ENCODE measurements around the gene DRG2.

The DRG2 gene, protein sequence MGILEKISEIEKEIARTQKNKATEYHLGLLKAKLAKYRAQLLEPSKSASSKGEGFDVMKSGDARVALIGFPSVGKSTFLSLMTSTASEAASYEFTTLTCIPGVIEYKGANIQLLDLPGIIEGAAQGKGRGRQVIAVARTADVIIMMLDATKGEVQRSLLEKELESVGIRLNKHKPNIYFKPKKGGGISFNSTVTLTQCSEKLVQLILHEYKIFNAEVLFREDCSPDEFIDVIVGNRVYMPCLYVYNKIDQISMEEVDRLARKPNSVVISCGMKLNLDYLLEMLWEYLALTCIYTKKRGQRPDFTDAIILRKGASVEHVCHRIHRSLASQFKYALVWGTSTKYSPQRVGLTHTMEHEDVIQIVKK

DNA sequence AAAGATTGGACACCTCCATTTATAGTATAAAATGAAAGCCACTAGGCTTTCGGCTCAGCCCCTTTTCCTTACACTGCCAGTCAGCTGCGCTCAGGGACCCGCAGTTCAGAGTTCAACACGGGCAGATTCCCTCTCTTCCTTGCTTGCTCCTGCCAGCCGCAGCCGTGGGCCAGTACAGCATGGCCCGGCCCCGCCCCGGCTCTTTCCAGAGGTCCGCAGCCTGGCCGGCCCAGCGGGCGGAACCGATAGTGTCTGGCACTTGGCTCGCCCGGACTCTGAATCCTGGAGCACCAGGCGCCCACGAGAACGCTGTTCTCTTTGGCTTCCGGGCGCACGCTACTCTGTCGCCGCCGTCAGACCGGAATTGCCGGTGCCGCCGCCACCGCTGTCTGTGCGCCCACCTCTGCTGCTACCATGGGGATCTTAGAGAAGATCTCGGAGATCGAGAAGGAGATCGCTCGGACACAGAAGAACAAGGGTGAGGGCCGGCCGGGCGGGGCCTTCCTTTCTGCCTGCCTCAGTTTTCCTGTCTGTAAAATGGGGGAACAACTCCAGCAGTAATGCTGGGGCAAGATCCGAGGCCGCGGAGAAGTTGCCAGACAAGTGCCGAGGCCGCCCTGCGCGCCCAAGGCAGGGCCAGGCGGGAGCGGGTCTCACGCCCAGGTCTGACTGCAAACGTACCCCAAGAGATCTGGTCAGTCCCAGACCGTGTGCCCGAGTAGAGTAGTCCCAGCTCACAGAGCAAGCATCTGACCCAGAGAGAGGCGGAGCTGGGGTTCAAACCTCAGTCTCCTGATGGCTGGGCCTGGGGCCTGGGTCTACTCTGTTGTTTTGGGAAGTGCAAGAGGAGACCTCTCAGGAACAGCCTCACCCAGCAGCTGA is at the start of gene DRG2:
Gene DRG2, plus strand, starts transcription at position 339 of the 882 bp plus-strand sequence. Its CDS starts 76 bp downstream, at position 415.
- peak; percentile 83 to 94 for DNase-seq

DNA sequence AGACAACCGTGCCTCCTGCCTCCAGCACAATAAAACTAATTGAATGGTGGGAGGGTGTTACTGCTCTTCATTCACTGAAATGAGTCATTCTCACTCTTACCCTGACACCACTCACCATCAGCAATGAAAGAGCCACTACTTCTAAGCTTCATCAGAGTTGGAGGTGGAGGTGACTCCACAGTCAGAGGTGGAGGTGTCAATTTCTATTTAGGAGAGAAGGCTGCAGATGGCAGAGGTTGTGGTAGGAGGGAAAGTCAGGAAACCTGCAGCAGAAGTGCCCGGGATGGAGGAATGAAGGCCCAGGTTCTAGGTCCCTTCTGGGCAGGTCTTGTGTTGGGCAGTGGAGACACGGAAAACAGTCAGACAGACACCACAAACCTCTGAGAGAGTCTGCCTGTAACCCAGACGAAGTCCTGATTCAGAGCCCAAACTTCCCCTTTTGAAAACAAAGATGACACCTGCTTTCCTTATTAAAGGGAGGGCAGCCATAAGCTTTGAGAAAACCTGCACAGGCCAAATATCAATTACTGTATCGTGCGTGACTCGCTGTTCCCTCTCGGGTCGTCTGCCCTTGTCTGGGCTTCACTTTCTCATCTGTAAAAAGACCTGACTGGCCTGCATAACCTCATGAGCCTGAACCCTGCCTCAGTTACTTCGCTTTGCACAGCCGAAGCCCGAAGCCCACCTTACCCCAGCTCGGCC is 49.4 kb upstream of the DRG2 start:
- no peak for DNase-seq

DNA sequence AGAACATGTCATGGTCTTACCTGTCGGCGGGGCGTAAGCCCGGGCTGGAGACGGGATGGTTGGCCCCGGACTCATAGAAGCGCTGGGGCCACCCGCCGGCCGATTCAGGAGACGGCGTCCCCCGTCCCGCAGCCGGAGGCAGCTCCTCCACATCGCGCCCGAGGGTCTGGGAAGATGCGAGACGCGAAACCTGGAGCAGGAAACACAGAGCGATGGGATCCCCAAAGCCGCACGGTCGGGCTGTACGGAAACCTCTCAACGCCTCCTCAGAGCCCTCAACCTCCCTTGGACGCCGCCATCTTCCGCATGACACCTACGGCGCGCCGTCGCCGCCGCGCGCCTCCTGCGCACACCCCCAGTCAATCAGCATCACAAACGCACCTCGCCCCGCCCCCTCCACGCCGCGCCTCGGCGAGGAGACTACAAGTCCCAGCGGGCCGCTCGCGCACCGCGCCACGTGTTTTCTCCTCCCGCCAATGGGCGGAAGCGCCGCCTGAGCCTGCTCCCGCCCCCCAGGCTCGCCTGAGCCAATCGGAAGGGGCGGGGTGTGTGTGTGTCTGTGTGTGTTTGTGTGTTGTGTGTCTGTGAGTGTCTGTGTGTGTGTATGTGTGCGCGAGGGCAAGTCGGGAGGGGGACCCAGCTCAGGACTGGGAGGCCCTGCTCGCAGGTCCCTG is 48.8 kb upstream of the DRG2 start, which contains the start of the genes ATPAF2 and GID4:
Gene ATPAF2, minus strand, starts transcription at position 308 of the 674 bp plus-strand sequence. Its CDS starts 155 bp downstream, at position 153.
Gene GID4, plus strand, starts transcription at position 548 of the 674 bp plus-strand sequence. Its CDS starts 57 bp downstream, at position 605.
- DNase-seq: peak; percentile 100

DNA sequence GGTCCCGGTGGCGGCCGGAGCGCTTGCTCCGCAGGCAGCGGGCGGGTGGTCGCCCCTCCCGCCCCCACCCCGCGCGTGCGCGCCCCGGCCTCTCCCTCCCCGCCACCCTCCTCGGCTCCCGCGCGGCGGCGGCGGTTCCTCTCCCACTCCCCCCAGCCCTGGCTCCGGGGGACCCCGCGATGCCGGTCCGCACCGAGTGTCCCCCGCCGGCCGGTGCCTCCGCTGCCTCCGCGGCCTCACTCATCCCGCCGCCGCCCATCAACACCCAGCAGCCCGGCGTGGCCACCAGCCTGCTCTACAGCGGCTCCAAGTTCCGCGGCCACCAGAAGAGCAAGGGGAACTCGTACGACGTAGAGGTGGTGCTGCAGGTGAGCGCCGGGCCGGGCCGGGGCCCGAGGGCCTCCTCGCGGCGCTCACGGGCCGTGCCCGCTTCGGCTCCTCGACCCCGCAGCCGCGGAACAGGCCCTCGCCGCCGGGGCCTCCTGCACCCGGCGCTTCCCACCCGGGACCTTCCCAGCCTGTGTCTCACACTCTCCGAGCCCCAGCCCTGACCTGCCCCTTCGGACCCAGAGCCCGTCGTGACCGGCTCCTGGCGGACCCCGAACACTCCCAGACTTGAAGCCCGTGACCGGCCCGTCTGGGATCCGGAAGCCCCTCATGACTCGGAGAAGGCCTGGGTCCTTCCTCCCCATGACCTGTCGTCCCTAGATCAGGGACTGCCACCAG is 48.0 kb upstream of the DRG2 start:
- DNase-seq: peak in 1 of 2 experiments; percentile 48

DNA sequence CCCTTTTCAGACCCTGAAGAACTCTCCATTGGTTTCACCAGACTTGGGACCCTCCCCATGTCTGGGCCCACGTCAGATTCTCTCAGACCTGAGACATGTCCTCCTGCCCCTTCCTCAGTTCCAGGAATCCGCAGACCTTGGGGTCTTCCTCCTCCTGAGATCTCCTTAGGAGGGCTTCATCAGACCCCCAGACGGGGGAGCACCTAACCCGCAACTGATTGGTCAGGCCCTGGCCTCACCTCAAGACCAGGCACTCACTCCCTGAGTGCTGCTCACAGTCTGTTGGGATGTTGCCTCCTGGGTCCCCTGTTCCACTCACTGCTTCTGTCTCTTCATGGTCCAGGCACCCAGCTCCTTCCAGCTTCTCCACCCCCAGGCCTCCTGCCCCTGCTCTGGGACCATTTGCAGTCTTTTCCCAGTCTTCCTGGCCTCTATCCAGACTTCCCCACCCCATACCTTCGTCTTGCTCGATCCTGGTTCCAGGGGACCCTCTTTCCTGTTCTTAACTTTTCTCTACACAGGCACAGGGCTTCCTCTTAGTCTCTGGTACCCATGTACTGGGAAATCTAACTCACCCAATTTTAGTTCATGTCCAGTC is 47.4 kb upstream of the DRG2 start:
- DNase-seq: no peak

DNA sequence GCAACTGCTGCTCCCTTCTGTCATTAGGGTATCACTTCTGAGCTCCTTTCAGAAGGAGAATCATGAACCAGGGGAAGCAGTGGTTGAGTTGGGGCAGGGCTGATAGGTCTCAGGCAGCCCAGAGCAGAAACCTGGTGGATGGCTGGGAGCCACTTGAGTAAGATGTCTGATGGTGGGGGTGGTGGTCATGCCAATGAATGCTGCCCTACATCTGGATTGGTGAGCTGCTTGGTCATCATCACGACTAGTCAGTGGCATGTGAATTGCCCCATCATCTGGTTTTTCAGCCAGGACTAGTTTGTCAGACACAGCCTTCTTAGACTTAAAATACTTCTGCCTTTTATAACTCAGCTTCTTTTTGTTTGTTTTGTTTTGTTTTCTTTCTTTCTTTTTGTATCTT is 46.0 kb upstream of the DRG2 start:
- no peak for DNase-seq

DNA sequence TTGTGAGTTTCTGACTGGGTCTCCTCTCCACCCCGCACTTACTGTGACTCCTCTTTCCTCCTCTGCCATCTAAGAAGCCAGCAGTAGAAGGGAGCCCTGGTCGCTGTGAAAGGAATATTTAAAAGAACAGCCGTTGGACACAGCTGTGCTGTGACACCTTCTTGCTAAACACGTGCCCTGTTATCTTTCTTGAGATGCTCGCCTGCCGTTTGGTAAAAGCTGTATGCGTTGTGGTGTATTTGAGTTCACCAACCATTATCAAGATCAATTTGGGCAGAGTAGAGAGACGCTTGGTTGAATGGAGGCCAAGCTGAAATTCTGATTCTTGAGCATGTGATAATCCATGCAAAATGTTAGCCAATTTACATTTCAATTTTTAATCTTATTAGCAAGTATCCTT is 44.8 kb upstream of the DRG2 start:
- no peak for DNase-seq

DNA sequence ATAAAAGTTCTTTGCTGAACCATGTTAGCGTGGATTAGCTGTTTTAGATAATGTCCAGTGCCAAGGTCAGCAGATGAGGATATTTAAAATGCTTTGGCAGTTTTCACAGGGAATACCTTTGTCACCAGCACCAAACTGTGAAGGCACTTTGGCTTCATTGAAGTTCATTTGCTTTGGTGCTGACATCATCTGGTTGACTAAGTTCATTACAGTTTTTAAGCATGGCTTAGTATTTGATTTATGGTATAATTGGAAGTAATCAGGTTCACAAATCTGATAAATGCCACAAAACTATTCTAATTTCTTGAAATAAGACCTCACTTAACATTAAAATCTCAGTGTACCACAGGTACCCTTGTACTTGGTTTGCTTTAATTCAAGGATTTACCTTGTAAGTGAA is 44.3 kb upstream of the DRG2 start:
- peak in 1 of 2 experiments; percentile 51 for DNase-seq

DNA sequence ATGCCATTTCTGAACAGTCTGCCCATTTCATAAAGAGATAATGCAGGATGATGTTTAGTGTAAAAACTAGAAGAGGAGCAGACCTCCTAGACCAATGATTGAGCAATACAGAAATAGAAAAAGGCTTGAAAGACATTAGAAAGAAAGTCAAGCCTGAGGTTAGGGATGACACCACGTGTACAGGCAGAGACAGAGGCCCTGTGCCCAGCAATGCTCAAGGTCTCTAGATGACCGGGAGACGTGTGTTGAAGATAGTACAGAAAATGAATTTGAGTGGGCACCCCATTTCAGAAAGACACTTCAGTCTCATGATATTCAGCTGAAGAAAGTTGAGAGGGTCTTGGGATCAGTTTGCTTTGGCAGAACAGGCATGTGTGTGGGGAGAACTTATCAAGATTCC is 43.1 kb upstream of the DRG2 start:
- DNase-seq: no peak

DNA sequence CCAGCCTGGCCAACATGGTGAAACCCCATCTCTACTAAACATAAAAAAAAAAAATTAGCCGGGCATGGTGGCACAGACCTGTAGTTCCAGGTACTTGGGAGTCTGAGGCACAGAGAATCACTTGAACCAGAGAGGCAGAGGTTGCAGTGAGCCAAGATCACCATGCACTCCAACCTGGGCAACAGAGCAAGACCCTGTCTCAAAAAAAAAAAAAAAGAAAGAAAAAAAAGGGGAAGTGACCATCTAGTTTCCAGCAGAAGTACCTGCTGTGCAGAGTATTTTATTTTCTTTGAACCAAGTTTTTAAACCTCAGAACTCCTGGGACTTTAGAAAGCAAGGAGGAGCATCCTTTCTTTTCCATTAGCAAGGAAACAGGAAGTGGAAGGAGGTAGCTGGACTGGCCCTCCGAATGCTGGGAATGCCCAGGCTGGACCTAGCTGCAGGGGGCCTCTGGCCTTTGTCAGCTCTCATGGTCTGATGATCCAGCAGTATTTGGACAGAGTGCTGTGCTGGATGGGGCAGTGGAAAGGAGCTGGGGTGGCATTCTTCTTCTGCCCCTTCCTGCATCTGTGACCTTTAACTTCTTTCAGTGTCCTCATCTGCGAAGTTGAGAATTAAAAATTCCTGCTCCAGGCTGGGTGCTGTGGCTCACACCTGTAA is 41.9 kb upstream of the DRG2 start:
- DNase-seq: no peak

DNA sequence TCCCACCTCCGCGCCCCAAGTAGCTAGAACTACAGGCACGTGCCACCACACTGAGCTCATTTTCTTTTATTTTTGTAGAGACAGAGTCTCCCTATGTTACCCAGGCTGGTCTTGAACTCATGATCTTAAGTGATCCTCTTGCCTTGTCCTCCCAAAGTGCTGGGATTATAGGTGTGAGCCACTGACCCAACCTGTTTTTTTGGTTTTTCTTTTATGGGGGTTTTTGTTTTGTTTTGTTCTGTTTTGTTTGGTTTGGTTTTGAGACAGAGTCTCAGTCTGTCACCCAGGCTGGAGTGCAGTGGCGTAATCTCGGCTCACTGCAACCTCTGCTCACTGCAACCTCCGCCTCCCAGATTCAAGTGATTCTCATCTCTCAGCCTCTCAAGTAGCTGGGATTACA is 32.2 kb upstream of the DRG2 start:
- DNase-seq: no peak

DNA sequence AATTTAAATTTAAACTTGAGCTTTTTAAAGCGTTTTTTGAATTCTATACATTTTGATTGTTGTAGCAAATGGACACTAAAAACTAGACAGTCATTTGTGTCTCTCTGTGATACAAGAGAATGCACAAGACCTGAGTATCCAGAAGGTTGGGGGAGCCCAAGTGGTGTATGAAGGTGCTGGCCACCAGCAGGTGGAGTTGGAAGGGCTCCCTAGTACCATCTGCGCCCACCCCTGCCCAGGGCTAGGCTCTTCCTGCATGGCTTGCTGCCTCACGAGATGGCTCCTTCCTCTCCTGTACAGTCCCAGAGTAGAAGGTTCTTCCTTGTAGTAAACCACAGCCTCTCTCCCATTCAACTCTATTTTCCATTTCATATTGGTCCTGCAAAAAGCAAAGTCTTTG is 31.5 kb upstream of the DRG2 start:
- no peak for DNase-seq

DNA sequence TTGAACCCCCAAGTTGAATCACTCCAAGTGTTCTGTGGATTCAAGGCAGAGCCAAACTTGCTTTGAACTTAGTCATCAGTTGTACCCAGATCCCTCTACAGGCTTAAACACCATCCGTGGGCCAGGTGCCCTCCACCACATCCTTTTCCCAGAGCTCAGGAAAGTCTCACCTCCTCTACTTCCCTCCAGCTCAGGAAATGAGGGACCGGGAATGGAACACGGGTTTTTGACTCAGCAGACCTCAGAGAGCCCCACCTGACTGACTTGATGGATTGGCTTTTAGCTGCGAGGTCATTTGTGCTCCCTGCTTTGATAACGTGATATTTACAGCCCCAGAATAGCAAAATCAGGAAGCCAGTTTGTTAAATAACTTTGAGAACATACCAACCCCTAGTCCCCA is 28.5 kb upstream of the DRG2 start:
- no peak for DNase-seq

DNA sequence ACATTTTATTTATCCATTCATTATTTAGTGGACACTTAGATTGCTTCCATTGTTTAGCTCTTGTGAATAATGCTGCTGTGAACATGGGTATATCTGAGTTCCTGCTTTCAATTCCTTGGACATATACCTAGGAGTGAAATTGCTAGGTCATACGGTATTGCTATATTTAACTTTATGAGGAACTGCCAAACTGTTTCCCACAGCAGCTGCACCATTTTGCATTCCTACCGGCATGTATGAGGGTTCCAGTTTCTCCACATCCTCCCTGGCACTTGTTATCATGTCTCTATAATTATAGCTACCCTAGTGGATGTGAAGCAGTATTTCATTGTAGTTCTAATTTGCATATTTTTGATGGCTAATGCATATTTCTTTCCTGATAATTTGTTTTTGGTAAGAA is 23.7 kb upstream of the DRG2 start:
- DNase-seq: no peak

DNA sequence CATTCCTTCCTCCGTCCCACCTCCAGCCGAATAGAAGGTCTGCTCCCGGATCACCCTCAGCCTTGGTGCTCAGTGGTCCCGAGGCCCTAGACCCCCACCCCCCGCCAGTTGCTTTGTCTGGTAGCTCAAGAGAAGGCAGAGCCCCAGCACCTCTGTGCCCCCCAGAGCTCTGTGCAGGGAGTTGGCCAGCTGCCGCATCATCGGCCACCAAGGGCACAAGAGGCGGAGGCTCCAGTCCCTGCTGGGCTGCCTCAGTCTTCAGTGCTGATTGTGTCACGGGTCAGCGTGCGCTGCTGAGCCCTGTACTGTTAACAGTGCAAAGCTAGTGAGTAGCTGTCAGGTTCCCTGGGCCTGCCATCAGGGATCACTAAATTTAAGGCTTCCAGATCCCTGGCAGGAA is 22.2 kb upstream of the DRG2 start:
- DNase-seq: no peak

DNA sequence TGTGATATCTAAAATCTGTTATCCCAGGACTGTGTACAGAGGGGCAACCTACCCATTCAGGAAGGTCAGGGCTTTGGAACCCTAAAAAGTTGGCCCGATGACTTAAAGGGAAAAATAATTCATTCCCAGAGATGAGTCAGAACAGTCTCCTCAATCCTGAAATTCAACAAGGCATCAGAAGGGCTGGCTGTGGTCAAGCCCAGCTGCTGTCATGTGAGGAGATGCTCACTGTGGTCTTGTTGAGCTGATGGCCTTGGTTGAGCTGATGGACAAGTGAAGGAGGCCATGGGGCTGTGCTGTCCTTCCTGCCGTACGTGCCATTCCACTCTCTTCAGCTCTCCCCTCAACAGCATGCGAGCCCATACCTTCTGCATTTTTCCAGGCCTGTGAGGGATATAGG is 20.9 kb upstream of the DRG2 start:
- DNase-seq: no peak

DNA sequence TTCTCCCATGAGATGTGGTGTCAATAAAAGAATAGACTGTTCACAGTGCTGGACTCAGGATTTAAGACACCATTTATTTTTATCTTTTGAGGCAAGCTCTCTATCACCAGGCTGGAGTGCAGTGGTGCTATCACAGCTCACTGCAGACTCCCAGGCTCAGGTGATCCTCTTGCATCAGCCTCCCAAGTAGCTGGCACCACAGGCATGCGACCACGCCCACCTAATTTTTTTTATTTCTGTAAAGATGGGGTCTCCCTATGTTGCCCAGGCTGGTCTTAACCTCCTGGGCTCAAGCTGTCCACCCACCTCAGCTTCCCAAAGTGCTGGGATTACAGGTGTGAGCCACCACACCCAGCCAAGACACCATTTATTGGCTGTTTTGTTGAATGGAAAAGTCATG is 18.6 kb upstream of the DRG2 start:
- no peak for DNase-seq

DNA sequence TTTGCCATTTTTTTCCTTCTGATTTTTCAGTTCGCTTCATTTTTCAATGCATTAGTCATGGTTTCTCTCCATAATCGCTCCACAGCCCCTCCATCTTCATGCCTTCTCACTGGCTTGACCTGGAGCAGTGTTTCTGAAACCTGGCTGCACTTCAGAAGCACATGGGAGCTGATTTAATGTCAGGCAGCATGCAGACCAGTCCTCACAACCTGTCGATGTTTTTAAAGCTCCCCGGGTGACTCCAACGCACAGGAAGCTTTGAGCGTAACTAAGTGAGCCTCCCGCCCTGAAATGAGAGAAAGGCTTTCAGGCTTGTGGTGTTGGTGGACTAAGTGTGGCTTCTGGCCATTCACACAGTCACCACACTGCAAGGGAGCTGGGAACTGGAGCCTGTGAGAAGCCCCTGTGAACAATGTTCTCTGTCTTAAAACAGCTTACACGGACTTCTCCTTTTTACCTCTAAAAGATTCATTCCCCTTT is 16.8 kb upstream of the DRG2 start:
- DNase-seq: no peak

DNA sequence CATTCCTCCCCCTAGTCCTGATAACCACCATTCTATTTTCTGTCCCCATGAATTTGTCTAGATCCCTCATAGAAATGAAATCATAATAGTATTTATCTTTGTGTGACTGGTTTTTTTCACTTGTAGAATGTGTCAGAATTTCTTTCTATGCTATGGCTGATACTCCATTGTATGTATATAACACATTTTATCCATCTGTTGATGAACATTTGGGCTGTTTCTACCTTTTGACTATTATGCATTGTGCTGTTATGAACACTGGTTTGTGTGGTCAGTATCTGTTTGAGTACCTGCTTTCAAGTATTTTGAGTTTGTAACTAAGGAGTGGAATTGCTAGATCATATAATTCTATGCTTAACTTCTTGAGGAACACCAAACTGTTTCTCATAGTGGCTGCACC is 16.0 kb upstream of the DRG2 start:
- no peak for DNase-seq

DNA sequence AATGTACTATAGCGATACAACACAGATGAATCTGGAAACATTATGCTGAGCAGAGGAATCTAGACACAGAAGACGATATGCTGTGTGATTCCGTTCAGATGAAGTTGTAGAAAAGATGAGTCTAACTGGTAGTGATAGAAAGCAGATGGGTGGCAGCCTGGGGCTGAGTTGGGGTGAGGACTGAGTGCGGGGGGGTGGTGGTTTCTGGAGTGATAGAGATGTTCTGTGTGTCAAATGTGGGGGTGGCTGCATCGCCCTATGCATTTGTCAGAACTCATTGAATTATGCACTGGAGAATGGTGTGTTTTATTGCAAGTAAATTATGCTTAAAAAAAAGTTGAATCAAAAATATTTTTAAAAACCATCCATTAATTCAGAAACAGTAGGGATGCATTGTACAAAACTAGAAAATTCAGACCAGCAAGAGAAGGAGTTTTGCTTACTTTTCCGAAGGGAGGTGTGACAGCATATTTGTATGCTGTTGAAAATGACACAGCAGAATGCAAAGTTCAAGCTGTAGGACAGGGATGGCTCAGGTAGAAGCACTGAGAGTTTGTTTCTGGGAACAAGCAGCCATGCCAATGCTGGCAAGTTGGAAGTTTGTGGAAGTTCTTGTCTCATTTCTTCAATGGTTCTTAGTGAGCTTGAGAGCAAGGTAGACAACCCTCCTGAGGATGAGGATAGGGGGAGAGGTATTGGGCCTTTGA is 13.0 kb upstream of the DRG2 start:
- no peak for DNase-seq
